ENCODE results near the gene RSRC1.

- TF ChIP-seq EZH2 (IDR thresholded peaks at IDR 0.05; ENCODE audit: low read length, missing control alignments) (no peak), CTCF (conservative IDR thresholded peaks at IDR 0.05 in 1 of 2, IDR thresholded peaks at IDR 0.05 in 1 of 2; ENCODE audit: low read depth in 1 of 2, low read length in 2 of 2) (no peak)
These were observed 163.8 kb downstream of the RSRC1 start for GRCh38 chr3:158273656-158274055.
